ENCODE measurements around the gene HEATR3.
A peak's percentile ranks its signal among the peaks of the same experiment; 100 is the strongest.

The HEATR3 gene, protein sequence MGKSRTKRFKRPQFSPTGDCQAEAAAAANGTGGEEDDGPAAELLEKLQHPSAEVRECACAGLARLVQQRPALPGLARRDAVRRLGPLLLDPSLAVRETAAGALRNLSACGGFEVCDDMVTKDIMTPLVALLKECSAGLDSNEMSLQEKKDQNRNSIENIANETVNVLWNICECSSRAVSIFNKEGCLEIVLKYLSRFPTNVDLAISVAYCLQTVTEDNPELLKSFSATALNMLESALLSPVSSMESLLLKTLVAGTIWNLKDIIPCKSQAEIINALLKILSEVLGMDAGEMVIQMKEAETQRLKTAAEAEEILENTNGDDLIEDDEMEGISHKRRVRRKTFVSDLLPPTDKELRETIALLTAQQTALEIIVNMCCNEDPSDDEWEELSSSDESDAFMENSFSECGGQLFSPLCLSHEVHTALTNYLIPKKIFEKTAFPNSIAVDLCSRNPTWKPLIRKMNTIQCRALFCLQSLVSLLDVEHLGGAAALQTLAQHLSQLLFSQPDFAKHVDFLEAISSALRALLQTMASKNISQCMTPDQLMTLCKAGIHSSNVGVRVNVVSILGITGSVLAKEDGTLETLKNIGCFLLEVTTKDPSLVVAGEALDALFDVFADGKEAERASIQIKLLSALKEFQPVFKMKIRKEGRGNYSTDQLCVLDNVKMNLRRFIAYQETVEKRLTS

DNA sequence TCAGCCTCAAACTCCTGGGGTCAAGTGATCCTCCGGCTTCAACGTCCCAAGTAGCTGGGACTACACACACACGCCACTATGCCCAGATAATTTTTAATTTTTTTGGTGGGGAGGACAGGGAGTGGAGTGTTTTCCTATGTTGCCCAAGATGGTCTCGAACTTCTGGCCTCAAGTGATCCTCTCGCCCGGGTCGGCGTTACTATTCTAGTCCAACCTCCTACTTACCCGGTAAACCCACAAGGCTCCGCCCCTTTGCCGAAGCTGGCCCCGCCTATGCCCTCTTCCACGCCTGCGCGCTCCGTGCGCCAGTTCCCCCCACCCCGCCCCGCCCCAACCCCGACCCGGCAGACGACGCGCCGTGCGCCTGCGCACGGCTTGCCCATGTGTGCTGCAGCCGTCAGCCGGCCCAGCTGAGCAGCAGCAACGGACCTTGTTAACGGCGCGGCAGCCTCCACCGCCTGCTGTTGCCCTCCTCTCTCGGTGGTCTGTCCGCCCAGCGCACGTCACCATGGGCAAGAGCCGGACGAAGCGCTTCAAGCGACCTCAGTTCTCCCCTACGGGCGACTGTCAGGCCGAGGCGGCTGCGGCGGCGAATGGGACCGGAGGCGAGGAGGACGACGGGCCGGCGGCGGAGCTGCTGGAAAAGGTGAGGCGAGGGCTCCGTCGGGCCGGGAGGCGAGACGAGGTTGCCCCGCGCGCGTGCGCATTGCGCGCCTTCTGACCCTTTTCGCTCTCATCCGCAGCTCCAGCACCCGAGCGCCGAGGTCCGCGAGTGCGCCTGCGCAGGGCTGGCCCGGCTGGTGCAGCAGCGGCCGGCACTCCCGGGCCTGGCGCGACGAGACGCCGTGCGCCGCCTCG, at the start of gene HEATR3:
Gene HEATR3 (plus strand): TSS at position 347 of the 858 bp plus-strand sequence. CDS start 162 bp downstream, at position 509.
- peak; percentile 74 for DNase-seq (ENCODE audit: low read depth)
- peak within 1 kb of the TSS; percentile 76 for H3K4me3 ChIP-seq (ENCODE audit: low read depth, low read length)

DNA sequence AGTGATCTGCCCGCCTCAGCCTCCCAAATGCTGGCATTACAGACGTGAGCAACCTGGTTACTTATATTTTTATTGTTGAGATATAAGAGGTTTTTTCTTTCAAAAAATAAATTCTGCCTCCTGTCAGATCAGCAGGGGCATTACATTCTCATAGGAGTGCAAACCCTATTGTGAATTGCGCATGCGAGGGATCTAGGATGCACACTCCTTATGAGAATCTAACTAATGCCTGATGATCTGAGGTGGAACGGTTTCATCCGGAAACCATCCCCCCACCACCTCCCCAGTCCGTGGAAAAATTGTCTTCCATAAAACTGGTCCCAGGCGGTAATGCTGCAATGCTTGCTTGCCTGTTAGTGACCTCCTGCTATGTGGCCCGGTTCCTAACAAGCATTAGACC, 48.2 kb upstream of the HEATR3 start:
- DNase-seq (ENCODE audit: low read depth) = no peak
- H3K4me3 ChIP-seq (ENCODE audit: low read depth, low read length) = no peak overlapping the region

DNA sequence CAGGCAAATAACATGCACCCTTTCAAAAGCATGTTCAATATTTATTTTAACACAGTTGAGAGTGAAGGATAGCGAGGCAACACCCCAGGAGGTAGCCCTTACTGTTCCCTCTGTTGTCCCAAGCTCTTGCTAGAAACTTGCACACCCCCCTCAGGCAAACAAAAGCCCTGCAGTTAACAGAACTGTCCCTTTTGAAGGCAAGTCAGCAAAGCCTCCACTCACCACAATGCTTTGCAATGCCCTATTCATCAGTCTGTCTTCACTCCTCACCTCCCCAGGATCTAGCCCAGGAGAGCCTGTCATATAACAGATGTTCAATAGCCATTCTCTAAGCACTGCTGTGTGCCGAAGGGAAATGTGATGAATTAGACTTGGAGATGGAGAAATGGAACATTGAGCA, 44.2 kb upstream of the HEATR3 start:
- DNase-seq (ENCODE audit: low read depth) = no peak
- H3K4me3 ChIP-seq (ENCODE audit: low read depth, low read length) = no peak overlapping the region

DNA sequence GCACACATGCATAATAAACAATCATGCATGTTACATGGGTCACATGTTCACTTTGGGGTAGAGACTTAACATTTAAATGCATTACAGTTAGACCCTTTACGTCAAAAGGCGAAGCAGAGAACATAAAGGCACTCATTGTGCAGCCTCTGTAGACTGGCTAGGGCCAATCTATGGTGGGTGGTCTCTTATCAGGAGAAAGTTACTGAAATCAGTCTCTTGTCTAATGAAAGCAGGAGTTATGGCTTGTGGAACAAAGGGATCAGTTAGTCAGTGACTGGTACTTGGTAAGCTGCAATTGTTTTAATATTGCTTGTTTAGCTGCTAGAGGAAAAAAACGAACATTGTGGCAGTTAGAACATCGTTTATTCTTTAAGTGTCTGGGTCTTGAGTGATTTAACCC, 42.1 kb upstream of the HEATR3 start:
- no peak for DNase-seq (ENCODE audit: low read depth)
- no peak overlapping the region for H3K4me3 ChIP-seq (ENCODE audit: low read depth, low read length)

DNA sequence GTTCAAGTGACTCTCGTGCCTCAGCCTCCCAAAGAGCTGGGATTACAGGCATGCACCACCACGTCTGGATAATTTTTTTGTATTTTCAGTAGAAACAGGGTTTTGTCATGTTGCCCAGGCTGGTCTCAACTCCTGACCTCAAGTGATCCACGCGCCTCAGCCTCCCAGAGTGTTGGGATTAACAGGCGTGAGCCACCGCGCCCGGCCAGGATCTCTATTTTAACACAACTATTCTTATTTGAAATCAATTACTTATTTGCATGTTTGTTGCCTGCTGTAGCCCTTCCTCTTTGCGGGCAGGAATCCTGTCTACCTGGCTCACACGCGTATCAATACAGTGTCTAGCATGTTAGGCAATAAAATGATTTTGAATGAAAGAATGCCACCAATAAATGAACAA, 41.6 kb upstream of the HEATR3 start:
- no peak for DNase-seq (ENCODE audit: low read depth)

DNA sequence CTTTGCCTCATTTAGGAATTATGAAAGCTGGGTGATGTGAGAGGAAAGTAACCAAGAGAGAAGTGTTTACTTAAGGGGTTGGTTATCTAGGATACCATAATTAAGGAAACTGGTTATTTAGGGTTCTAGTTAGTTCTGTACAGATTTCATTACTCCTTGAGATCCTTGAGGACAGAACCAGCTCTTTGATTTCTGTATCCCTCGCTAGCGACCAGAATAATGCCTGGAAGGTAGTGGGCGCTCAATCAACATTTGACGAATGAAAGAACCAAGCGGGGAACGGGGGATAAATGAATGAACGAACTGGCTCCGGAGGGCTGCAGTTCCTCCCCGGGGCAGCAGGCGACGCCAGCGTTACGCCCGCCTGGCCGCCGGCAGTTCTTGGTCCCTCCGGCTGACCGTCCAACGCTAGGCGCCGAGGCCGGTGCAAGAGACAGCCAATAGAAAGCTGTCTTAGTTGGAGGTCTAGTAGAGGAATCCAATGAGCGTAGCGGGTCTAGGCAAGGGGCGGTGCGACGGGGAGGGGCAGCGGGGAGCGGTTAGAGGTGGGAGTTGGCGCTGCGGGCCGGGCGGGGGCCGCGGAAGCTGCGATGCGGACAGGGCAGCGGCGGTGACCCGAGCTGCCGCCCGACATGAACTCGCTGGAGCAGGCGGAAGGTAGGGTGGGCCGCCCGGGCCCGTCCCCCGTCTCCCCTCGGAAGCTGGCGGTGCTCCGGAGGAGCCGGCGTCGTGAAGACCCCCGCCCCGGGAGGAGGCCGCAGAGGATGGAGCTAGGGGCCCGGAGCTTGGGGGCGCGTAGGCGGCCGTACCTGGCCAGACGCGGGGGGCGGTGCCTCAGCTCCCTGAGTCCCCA, 40.9 kb upstream of the HEATR3 start, which contains the start of gene CNEP1R1:
Gene CNEP1R1 (plus strand): TSS at position 542 of the 853 bp plus-strand sequence. CDS start 91 bp downstream, at position 633.
- DNase-seq (ENCODE audit: low read depth) = peak; percentile 89
- H3K4me3 ChIP-seq (ENCODE audit: low read depth, low read length) = peak within 1 kb of the TSS; percentile 95

More for the DNA sequence above, 41.6 kb upstream of the HEATR3 start:
- H3K4me3 ChIP-seq (ENCODE audit: low read depth, low read length) = no peak overlapping the region

DNA sequence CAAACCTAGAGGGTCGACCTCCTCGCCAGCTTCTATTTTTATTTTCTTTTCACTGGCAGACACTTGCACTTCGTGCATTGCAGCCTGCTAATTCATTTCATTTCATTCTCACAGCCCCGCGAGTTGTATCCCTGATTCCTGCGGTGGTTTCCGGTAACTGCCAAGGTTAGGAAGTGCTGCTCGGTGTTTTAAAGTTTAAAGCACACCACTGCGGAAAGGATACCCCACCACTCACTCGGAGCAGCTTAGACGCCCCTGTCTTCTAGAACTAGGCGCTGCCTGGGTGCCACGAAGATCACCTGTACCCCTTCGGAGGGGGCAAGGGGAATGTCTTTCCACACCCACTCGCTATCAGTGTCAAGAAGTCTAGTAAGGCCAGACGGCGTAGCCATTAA, 40.2 kb upstream of the HEATR3 start:
- H3K4me3 ChIP-seq (ENCODE audit: low read depth, low read length) = peak overlapping the region; percentile 95
- DNase-seq (ENCODE audit: low read depth) = no peak

DNA sequence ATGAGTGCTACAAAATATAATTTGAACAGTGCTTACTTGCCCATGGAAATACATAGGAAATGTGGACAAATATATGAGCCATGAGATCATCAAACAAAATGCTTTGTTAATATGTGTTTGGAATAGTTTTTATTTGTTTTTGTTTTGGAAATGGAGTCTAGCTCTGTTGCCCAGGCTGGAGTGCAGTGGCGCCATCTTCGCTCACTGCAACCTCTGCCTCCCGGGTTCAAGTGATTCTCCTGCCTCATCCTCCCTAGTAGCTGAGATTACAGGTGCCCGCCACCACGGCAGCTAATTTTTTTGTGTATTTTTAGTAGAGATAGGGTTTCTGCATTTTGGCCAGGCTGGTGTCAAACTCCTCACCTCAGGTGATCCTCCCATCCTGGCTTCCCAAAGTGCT, 37.9 kb upstream of the HEATR3 start:
- no peak overlapping the region for H3K4me3 ChIP-seq (ENCODE audit: low read depth, low read length)
- no peak for DNase-seq (ENCODE audit: low read depth)

DNA sequence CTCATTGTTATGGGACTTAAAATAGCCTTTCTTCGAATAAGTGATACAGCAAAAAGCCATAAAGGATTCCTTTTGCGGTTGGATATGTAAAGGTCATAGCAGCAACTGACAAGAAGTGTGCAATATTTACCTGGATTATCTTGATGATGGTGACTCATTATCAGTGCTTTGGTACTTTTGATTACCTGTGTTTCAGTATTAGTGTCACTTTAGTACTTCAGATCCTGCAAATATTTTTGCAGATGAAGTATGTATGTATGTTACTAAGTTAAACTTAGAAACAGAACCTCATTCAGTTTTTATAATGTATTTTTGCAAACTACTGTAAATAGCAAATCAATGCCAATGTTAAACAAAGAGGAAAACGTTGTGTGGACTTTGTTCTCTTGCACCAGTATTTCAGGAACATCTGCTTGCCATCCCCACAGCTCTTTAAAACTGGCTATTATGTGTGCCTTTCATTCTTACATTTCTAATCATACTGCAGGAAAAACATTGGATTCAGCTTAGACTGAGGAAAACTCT, 30.2 kb upstream of the HEATR3 start:
- H3K4me3 ChIP-seq (ENCODE audit: low read depth, low read length) = no peak overlapping the region
- no peak for DNase-seq (ENCODE audit: low read depth)

DNA sequence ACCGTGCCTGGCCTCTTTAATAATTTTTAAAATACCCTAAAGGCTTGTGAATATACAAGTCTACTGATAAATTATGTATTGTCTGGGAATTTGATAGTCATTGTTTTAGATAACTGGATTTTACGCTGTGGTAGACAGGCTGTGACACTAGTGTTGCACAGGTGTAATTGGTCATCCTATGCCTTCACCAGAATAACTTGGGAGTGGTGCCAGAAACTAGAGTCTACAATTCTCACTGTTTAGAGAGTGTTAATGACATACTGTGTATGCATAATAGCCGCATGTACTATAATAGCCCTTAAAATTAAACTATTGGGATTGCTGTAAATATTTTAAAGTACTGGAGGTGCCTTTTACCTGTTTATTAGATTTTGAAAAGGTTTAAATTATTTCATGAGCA, 29.3 kb upstream of the HEATR3 start:
- no peak for DNase-seq (ENCODE audit: low read depth)
- no peak overlapping the region for H3K4me3 ChIP-seq (ENCODE audit: low read depth, low read length)

DNA sequence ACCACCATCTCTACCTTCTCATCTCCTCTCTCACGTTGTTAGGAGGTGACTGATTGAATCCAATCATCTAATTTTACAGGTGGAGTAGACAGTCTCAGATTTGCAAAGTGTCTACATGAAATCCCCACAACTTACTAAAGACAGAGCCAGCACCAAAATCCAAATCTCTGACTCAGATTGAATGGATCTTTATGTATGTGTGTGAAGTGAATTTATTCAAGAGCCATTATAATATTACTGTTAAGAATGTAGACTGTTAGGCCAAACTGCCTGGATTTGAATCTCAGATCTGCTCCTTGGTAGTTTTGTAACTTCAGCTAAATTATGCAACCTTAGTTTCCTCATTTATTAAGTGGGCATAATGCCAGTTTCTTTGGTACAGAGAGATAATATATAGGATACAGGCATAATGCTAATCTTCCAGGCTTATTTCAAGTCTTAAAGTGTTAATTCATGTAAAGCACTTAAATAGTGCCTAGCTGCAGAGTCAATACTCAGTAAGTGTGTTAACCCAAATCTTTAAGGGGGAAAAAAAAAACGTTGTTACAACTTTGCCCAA, 28.0 kb upstream of the HEATR3 start:
- DNase-seq (ENCODE audit: low read depth) = no peak
- H3K4me3 ChIP-seq (ENCODE audit: low read depth, low read length) = no peak overlapping the region

DNA sequence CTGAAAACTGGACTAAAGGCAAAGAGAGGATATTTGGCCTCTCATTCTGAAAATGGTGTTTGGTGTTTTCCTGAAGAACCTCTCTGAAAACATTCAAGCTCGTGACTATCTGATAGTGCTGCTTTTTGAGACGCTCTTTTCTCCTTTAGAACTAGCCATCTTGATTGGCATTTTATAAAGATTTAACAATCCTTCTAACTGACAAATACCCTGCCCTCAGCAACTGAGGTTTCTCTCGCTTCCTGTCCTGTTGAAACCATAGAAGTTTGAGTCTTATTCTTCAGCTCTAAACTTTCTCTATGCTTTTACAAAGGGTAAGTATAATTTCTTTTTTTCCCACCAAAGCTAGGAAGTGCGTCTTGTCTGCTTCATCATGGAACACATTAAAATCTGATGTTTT, 27.5 kb upstream of the HEATR3 start:
- DNase-seq (ENCODE audit: low read depth) = no peak

DNA sequence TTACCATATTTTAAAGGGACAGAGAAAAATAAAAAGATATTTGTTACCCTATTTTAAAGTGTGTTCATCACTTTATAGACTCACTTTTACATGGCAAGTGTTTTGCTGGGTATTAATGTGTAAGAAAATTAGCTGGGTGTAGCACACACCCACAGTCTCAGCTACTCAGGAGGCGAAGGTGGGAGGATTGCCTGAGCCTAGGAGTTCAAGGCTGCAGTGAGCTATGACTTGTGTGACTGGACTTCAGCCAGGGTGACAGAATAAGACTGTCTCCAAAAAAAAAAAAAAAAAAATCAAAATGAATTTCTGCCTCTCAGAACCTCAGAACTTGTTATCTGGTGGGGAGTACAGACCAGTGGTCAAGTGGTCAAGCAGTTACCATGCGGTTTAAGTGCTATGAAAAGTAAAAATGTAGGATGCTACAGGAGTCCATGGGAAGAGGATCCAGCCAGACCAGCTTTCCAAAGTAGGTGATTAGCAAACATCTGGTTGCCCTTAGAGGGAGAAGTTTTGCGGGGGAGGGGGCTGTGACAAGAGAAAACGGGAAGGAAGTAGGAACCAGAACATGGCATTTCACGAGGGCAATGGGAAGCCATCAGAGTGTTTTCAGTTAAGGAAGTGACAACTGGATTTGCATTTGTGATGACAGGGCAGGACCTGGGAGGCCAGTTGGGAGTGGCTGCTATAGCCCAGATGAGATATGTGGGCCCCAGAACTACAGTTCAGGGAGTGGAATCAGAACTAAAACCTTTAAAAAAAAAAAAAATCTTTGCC, 26.8 kb upstream of the HEATR3 start:
- no peak for DNase-seq (ENCODE audit: low read depth)
- no peak overlapping the region for H3K4me3 ChIP-seq (ENCODE audit: low read depth, low read length)

More for the DNA sequence above, 27.5 kb upstream of the HEATR3 start:
- H3K4me3 ChIP-seq (ENCODE audit: low read depth, low read length) = no peak overlapping the region

DNA sequence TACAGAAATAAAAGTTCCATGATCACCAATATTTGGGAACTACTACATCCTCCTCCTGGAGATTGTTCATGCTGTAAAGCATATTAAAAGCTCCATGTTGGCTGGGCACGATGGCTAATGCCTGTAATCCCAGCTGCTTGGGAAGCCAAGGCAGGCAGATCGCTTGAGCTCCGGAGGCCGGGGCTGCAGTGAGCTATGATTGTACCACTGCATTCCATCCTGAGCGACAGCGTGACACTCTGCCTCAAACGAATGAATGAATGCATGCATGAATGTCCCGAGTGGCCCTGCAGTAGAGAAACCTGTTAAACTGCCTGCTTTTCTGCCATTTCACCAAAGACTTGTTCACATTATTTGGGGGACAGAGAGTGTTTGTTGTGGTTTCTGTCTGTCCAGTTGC, 25.8 kb upstream of the HEATR3 start:
- DNase-seq (ENCODE audit: low read depth) = no peak
- no peak overlapping the region for H3K4me3 ChIP-seq (ENCODE audit: low read depth, low read length)

DNA sequence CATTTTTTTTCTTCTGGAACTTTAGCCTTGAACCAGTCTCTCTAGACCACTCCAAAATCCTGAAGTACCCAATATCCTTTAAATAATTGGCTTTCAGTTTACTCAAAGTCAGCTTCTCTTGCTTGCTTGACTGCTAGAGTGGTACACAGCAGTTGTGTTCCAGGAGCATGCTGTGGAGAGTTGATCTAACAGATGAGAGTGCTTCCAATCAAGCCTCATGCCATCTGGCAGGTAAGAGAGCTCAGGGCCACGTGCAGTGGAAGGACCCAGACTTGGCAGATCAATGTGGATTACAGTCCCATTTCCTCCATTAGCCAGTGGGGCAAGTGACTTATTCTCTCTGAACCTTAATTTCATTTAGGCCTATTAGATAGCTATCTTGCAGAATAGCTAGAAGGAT, 25.1 kb upstream of the HEATR3 start:
- no peak overlapping the region for H3K4me3 ChIP-seq (ENCODE audit: low read depth, low read length)
- DNase-seq (ENCODE audit: low read depth) = no peak

DNA sequence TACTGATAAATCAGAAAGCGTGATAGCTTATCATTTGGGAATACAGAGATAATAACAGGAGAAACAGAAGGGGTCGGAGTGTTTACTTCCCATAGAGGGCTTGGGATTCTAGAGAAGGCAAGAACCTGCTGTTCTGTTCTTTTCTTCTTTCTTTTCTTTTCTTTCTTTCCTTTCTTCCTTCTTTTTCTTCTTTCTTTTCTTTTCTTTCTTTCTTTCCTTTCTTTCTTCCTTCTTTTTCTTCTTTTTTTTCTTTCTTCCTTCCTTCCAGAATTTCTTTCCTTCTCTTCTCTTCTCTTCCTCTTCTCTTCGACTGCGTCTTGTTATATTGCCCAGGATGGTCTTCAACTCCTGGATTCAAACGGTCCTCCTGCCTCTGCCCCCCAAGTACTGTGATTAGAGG, 22.4 kb upstream of the HEATR3 start:
- H3K4me3 ChIP-seq (ENCODE audit: low read depth, low read length) = no peak overlapping the region
- no peak for DNase-seq (ENCODE audit: low read depth)

DNA sequence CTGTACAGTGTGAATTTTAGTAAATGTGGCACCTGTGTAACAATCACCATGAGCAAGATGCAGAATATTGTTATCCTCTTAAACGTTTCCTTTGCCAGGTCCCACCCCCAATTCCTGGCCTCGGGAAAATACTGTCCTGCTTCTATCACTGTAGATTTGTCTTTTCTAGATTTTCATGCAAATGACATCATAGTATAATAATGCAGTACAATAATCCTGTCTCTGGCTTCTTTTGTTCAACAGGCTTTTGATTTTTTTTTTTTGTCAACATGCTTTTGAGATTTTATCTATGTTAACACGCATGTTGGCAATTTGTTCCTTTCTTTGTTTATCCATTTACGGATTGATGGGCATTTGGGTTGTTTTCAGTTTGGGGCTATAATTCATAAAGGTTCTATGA, 20.4 kb upstream of the HEATR3 start:
- DNase-seq (ENCODE audit: low read depth) = no peak
- H3K4me3 ChIP-seq (ENCODE audit: low read depth, low read length) = no peak overlapping the region

DNA sequence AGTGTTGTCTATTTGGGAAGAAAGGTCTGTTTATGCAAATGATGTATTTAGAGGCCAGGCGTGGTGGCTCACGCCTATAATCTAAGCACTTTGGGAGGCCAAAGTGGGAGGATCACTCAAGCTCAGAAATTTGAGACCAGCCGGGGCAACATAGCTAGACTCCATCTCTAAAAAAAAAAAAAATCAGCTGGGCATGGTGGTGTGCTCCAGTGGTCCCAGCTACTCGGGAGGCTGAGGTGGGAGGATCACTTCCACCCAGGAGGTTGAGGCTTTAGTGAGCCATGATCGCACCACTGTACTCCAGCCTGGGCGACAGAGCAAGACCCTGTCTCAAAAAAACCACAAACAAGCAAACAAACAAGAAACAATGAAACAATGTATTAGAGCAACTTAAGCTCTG, 18.9 kb upstream of the HEATR3 start:
- H3K4me3 ChIP-seq (ENCODE audit: low read depth, low read length) = no peak overlapping the region

More for the DNA sequence above, 18.9 kb upstream of the HEATR3 start:
- DNase-seq (ENCODE audit: low read depth) = no peak
